NT2/D1 (cell line): ENCODE data around the gene RMRP.

ENCODE experiments used
- SUZ12 ChIP-seq: IDR thresholded peaks from 2 replicates; pipeline ENCODE4 v1.6.1; 2011; ENCODE audit not compliant: insufficient read length, insufficient read depth; ENCODE audit errors: extremely low read depth
- YY1 ChIP-seq: IDR thresholded peaks from 2 replicates; pipeline ENCODE4 v1.6.1; 2011; ENCODE audit not compliant: insufficient read length, insufficient read depth
- ZNF274 ChIP-seq: IDR thresholded peaks from 2 replicates; pipeline ENCODE4 v1.6.1; 2011; ENCODE audit warnings: mild to moderate bottlenecking, low read depth, low read length

DNA sequence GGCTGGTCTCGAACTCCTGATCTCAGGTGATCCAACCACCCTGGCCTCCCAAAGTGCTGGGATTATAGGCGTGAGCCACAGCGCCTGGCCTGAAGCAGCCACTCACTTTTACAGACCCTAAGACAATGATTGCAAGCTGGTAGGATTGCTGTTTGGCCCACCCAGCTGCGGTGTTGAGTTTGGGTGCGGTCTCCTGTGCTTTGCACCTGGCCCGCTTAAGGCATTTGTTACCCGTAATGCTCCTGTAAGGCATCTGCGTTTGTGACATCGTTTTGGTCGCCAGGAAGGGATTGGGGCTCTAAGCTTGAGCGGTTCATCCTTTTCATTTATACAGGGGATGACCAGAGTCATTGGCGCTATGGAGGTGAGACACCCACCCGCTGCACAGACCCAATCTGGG lies 17.4 kb upstream of the RMRP start:
- TF ChIP-seq YY1 (no peak), ZNF274 (no peak), SUZ12 (no peak)
